Measurements from ENCODE around the gene PRSS8.
"Not testable (repeated sequence)": the region's sequence is repeated elsewhere in the genome, so short reads cannot be mapped to it uniquely, and the experiment has no call there.

DNA sequence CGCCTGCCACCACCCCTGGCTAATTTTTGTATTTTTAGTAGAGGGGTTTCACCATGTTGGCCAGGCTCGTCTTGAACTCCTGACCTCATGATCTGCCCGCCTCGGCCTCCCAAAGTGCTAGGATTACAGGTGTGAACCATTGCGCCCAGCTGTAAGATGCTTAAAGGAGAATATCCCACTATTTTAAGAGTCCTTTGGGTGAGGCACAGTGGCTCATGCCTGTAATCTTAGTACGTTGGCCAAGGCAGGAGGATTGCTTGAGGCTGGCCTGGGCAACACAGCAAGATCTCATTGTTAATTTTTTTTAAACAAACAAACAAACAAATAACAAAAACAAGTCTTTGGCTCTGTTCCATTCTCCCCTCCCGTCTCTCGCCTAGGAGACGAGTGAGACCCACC lies 5.5 kb upstream of the PRSS8 start:
- TF ChIP-seq CTCF (IDR thresholded peaks at IDR 0.05; ENCODE audit: poor library complexity, severe bottlenecking); TAF1 (IDR thresholded peaks at IDR 0.05; ENCODE audit: low read depth); POLR2AphosphoS5 (IDR thresholded peaks at IDR 0.05); EP300 (conservative IDR thresholded peaks at IDR 0.05; ENCODE audit: poor library complexity, severe bottlenecking): not testable (repeated sequence)

Data from neural cell (in vitro differentiated cells).